NCI-H2196 treated with DMSO at 0.1 percent for 48 hours (cell line): ENCODE measurements around the gene RASL10B.

Experiments used
- DNase-seq: peaks from one replicate; lab custom pipeline; 2025; ENCODE audit not compliant: unreplicated experiment; lab: John Stamatoyannopoulos, UW

RASL10B gene

GRCh38 chr17:35763767-35764122 is 32.3 kb downstream of the RASL10B start:
- no peak for DNase-seq

GRCh38 chr17:35764123-35764991 is 32.9 kb downstream of the RASL10B start:
- DNase-seq = peak; percentile 38

GRCh38 chr17:35765086-35765710 is 33.8 kb downstream of the RASL10B start:
- DNase-seq = no peak

- no peak for DNase-seq
These were observed 34.5 kb downstream of the RASL10B start for GRCh38 chr17:35765756-35766488.

GRCh38 chr17:35766489-35766877 is 35.0 kb downstream of the RASL10B start:
- no peak for DNase-seq

- no peak for DNase-seq
These were observed 35.6 kb downstream of the RASL10B start for GRCh38 chr17:35766903-35767510.

- no peak for DNase-seq
These were observed 37.4 kb downstream of the RASL10B start for GRCh38 chr17:35768797-35769196.

GRCh38 chr17:35769895-35770486 is 38.6 kb downstream of the RASL10B start:
- no peak for DNase-seq

- no peak for DNase-seq
These were observed 41.7 kb downstream of the RASL10B start for GRCh38 chr17:35773129-35773528.

- DNase-seq = no peak
These were observed 42.4 kb downstream of the RASL10B start for GRCh38 chr17:35773679-35774425.

GRCh38 chr17:35774499-35774898 is 43.1 kb downstream of the RASL10B start:
- no peak for DNase-seq

GRCh38 chr17:35775039-35775438 is 43.6 kb downstream of the RASL10B start:
- DNase-seq = no peak

GRCh38 chr17:35775583-35775982 is 44.1 kb downstream of the RASL10B start:
- DNase-seq = no peak

GRCh38 chr17:35778641-35779196 is 47.3 kb downstream of the RASL10B start:
- no peak for DNase-seq

- DNase-seq = no peak
These were observed 49.5 kb downstream of the RASL10B start for GRCh38 chr17:35780950-35781349.

GRCh38 chr17:35784895-35785294 is 53.5 kb downstream of the RASL10B start:
- no peak for DNase-seq

GRCh38 chr17:35786941-35787432 is 55.5 kb downstream of the RASL10B start:
- DNase-seq = no peak

- DNase-seq = no peak
These were observed 57.3 kb downstream of the RASL10B start for GRCh38 chr17:35788477-35789368.

GRCh38 chr17:35790841-35791240 is 59.4 kb downstream of the RASL10B start:
- DNase-seq = no peak
